OCI-LY3 (cell line): ENCODE data around the gene DEPP1.

ENCODE experiments used
- CTCF ChIP-seq: fragments of 200-600, 300-600 bp; sonication (generic); IDR thresholded peaks from 2 replicates; pipeline ENCODE4 v1.5.1; 2014; ENCODE audit warnings: antibody characterized with exemption, low read length, low read depth
- EZH2phosphoT487 ChIP-seq: fragments of 200-600 bp; shearing (Covaris generic); IDR thresholded peaks from 2 replicates; pipeline ENCODE4 v1.6.1; 2018; ENCODE audit warnings: antibody characterized with exemption, mixed run types, low read depth

- TF ChIP-seq CTCF (no peak), EZH2phosphoT487 (no peak)
These were observed 14.8 kb upstream of the DEPP1 start for GRCh38 chr10:44993226-44993921.
